B cell (primary cell): ENCODE results near the gene SYNE2. TPM values are rescaled to one million over a fixed set of nuclear protein-coding genes. Genes with fewer than 3 reads are reported as not detected.
A peak's percentile ranks its signal among the peaks of the same experiment; 100 is the strongest.

Source experiments
- ATAC-seq: fragments of 200-7000 bp; cut with Tn5 transposase; one replicate; pipeline ENCODE4 v1.10.0; 2021; ENCODE audit warnings: low read depth, mild to moderate bottlenecking, moderate number of reproducible peaks, moderate library complexity
- CTCF ChIA-PET: fragments of 350-600 bp; sonication (Branson Sonifier 250); formaldehyde crosslinking; loops from one replicate; lab custom pipeline; 2021; ENCODE audit warnings: antibody characterized with exemption, inconsistent platforms; lab: Charles Lee
- POLR2A ChIA-PET: fragments of 350-600 bp; sonication (Branson Sonifier 250); formaldehyde crosslinking; loops from one replicate; lab custom pipeline; 2021; ENCODE audit warnings: antibody characterized with exemption; lab: Charles Lee
- DNase-seq: peaks from one replicate; pipeline ENCODE4 v3.0.0; 2013
- H2AFZ ChIP-seq: 2 replicates; pipeline ENCODE4 v1.6.1; 2012; ENCODE audit warnings: mild to moderate bottlenecking, low read depth, low read length; ENCODE audit not compliant: insufficient read depth, poor library complexity, severe bottlenecking
- H3K27ac ChIP-seq, 2 donors: 1 replicate in 1 of 2; 2 replicates in 1 of 2; pipeline ENCODE4 v1.5.1; 2012 to 2013; ENCODE audit warnings: low read length in 2 of 2, mild to moderate bottlenecking in 2 of 2, moderate library complexity in 1 of 2
- H3K27me3 ChIP-seq, 4 experiments: fragments of 200-600 bp in 1 of 4; sonication (generic) in 1 of 4; replicated peaks in 1 of 4; 1 replicate in 2 of 4; 2 replicates in 2 of 4; pipeline versions ENCODE4 v1.6.1 to v1.7.0; 2013 to 2016; ENCODE audit warnings: low read length in 3 of 4, mild to moderate bottlenecking in 2 of 4, mixed read lengths in 1 of 4, moderate library complexity in 1 of 4; ENCODE audit not compliant: insufficient read depth in 4 of 4, control insufficient read depth in 3 of 4; ENCODE audit errors: control extremely low read depth in 1 of 4
- H3K36me3 ChIP-seq, 2 experiments: replicated peaks in 1 of 2; 1 replicate in 1 of 2; 2 replicates in 1 of 2; pipeline versions ENCODE4 v1.6.1 to v1.7.1; 2013; ENCODE audit warnings: low read length in 1 of 2; ENCODE audit not compliant: insufficient read depth in 2 of 2, control insufficient read depth in 1 of 2; ENCODE audit errors: control extremely low read depth in 1 of 2, extremely low read depth in 1 of 2
- H3K4me1 ChIP-seq, 2 donors: fragments of 200-600 bp in 1 of 2; sonication (generic) in 1 of 2; 1 replicate in 1 of 2; 2 replicates in 1 of 2; pipeline versions ENCODE4 v1.5.1 to v1.6.1; 2013 to 2017; ENCODE audit warnings: low read length in 2 of 2; ENCODE audit not compliant: control insufficient read depth in 2 of 2, insufficient read depth in 2 of 2
- H3K4me2 ChIP-seq: replicated peaks from 2 replicates; pipeline ENCODE3; 2012; ENCODE audit warnings: mild to moderate bottlenecking, low read depth, low read length; ENCODE audit not compliant: poor library complexity, severe bottlenecking
- H3K4me3 ChIP-seq, 5 experiments: fragments of 200-600 bp in 1 of 5; sonication (generic) in 1 of 5; 1 replicate in 3 of 5; 2 replicates in 2 of 5; pipeline versions ENCODE4 v1.5.1 to v1.7.0; 2011 to 2016; ENCODE audit warnings: low read length in 4 of 5, mild to moderate bottlenecking in 4 of 5, low read depth in 2 of 5, control low read depth in 1 of 5, moderate library complexity in 1 of 5; ENCODE audit not compliant: insufficient read depth in 1 of 5; ENCODE audit errors: control extremely low read depth in 1 of 5, extremely low read depth in 1 of 5
- H3K79me2 ChIP-seq: fragments of 200-600 bp; sonication (generic); one replicate; pipeline ENCODE4 v1.6.0; 2016; ENCODE audit warnings: low read length; ENCODE audit not compliant: control insufficient read depth, insufficient read depth
- H3K9ac ChIP-seq: fragments of 200-600 bp; sonication (generic); 2 replicates; pipeline ENCODE4 v1.6.1; 2017; ENCODE audit warnings: mild to moderate bottlenecking, low read length, moderate library complexity
- H3K9me3 ChIP-seq, 3 donors: one replicate each; pipeline versions ENCODE4 v1.6.1 to v1.7.1; 2013; ENCODE audit warnings: low read length in 2 of 3; ENCODE audit not compliant: control insufficient read depth in 2 of 3, insufficient read depth in 1 of 3; ENCODE audit errors: control extremely low read depth in 1 of 3
- H4K20me1 ChIP-seq: 2 replicates; pipeline ENCODE4 v1.6.0; 2012; ENCODE audit warnings: mild to moderate bottlenecking, low read length; ENCODE audit not compliant: insufficient read depth, control insufficient read depth, poor library complexity, severe bottlenecking
- H3K27ac Mint-ChIP-seq: one replicate; pipeline ENCODE4 v1.8.0; 2021; ENCODE audit warnings: mixed read lengths
- H3K27me3 Mint-ChIP-seq: one replicate; pipeline ENCODE4 v1.8.0; 2021; ENCODE audit warnings: mixed read lengths
- H3K4me1 Mint-ChIP-seq: one replicate; pipeline ENCODE4 v1.8.0; 2021; ENCODE audit warnings: mixed read lengths
- H3K4me3 Mint-ChIP-seq: one replicate; pipeline ENCODE4 v1.8.0; 2021; ENCODE audit warnings: mixed read lengths
- H3K9me3 Mint-ChIP-seq: one replicate; pipeline ENCODE4 v1.8.0; 2022; ENCODE audit warnings: mixed read lengths; ENCODE audit not compliant: insufficient read depth
- EZH2 ChIP-seq: IDR thresholded peaks from 2 replicates; pipeline ENCODE4 v1.6.1; 2012; ENCODE audit warnings: borderline replicate concordance, low read depth, mild to moderate bottlenecking, moderate library complexity, low read length; ENCODE audit not compliant: insufficient read depth, poor library complexity, severe bottlenecking
- WGBS: methylation state at CpG from one replicate; pipeline ENCODE4 v1.1.5; 2013; ENCODE audit warnings: missing lambda C conversion rate; ENCODE audit not compliant: insufficient coverage; 5-methylcytosine and 5-hydroxymethylcytosine counted together
- intact Hi-C: fragments of 100-400 bp; cut with micrococcal nuclease; formaldehyde crosslinking; loops from one replicate; pipeline ENCODE4 v1.10.0; 2022
- polyA plus RNA-seq: library from polyadenylated mRNA; depleted of rRNA; stranded (reverse); fragments of >200 nt; gene quantifications from 2 replicates; pipeline ENCODE4 v1.2.3, GENCODE V29; 2012
- total RNA-seq, 2 donors: library from RNA; stranded (reverse); fragments of 120-200 nt in 1 of 2; gene quantifications; 1 replicate in 1 of 2; 2 replicates in 1 of 2; pipeline versions ENCODE4 v1.2.3 to v1.2.4, GENCODE V29; 2013 to 2022
- TF ChIP-seq, protein P1 (sequence below): fragments of 200-600 bp; IDR thresholded peaks from one replicate; pipeline ENCODE4 v1.8.0; 2022; ENCODE audit warnings: antibody characterized with exemption, mild to moderate bottlenecking

The SYNE2 gene
- total and polyA plus RNA-seq, 2 donors (not counting 1 experiment from before 2014, with no cell fraction given), result 39.5 to 105 TPM

DNA sequence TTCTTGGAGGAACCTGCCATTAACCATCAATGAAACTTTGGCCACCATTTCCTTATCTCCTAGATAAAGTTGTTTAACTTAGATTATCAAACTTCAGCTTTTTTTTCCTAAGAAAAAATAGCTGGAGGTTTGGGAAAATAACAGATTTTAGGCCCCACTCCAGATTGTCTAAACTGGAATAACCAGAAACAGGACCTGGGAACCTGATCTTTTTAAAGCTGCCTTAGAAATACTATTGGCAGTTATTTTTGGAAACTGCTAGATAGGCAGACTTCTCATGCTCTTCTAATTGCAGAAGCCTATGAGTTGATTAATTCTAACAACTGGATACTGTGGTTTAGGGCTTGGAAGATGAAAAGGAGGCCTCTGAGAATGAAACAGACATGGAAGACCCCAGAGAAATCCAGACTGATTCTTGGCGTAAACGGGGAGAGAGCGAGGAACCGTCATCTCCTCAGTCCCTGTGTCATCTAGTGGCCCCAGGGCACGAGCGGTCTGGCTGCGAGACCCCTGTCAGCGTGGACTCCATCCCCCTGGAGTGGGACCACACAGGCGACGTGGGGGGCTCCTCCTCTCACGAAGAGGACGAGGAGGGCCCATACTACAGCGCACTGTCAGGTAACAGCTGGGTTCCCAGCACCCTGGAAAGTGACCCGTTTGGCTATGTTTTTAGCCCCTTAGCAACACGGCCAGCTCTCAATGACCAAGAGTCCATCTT is 361.2 kb downstream of the SYNE2 start:
- H3K9me3 Mint-ChIP-seq, result no peaks in the 10 kb centered on the region
- peaks cover 48% of the 10 kb centered on the region for H3K4me1 Mint-ChIP-seq
- ChIA-PET CTCF (interaction anchor here (1.3 to 3.3 kb wide), 2 partner anchors 54 to 80 kb away, joined by 3 to 20 read pairs; partner anchors contain the start of gene ESR2), POLR2A (no interaction called here)
- WGBS, result over 99% methylated on average over 15 of the region's 15 CpGs
- DNase-seq, result no peak
- no peaks in the 10 kb centered on the region for H3K27me3 ChIP-seq
- no peaks in the 10 kb centered on the region for H3K27me3 Mint-ChIP-seq
- no peak overlapping the region for H3K9ac ChIP-seq
- H3K36me3 ChIP-seq, result peaks cover 13 to 65% of the 10 kb centered on the region in 2 experiments
- TF ChIP-seq, protein P1, sequence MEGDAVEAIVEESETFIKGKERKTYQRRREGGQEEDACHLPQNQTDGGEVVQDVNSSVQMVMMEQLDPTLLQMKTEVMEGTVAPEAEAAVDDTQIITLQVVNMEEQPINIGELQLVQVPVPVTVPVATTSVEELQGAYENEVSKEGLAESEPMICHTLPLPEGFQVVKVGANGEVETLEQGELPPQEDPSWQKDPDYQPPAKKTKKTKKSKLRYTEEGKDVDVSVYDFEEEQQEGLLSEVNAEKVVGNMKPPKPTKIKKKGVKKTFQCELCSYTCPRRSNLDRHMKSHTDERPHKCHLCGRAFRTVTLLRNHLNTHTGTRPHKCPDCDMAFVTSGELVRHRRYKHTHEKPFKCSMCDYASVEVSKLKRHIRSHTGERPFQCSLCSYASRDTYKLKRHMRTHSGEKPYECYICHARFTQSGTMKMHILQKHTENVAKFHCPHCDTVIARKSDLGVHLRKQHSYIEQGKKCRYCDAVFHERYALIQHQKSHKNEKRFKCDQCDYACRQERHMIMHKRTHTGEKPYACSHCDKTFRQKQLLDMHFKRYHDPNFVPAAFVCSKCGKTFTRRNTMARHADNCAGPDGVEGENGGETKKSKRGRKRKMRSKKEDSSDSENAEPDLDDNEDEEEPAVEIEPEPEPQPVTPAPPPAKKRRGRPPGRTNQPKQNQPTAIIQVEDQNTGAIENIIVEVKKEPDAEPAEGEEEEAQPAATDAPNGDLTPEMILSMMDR, result no peak
- no peak for TF ChIP-seq EZH2
- no peaks in the 10 kb centered on the region for H4K20me1 ChIP-seq
- H3K9me3 ChIP-seq, result no peaks in the 10 kb centered on the region
- H3K4me2 ChIP-seq, result no peak overlapping the region
- no peak overlapping the region for H3K27ac ChIP-seq
- H2AFZ ChIP-seq, result no peak overlapping the region
- H3K27ac Mint-ChIP-seq, result peak overlapping the region; percentile 3
- ATAC-seq, result no peak
- no peaks in the 10 kb centered on the region for H3K79me2 ChIP-seq
- no peak overlapping the region for H3K4me3 Mint-ChIP-seq
- H3K4me3 ChIP-seq, result no peak overlapping the region
- intact Hi-C loops, result no loop called here
- H3K4me1 ChIP-seq, result peaks cover 47 to 49% of the 10 kb centered on the region in 2 donors

DNA sequence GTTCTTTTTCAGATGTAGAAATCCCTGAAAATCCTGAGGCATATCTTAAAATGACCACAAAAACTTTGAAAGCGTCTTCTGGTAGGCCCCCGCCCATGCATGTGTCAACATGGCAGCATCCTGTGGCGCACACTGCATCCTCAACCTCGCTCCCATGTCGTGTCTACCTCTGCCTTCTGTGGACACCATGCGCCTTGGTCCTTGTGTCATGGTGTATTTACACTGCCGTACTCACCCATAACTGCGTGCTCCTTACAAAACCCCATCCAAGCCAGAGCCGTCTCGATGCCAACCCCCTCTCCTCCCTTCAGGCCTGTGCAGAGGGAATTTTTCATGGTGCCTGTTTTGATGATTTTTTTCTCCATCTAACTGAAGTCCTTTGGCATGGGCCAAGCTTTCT is 362.5 kb downstream of the SYNE2 start:
- no peak for ATAC-seq
- H3K36me3 ChIP-seq, result peaks cover 12 to 66% of the 10 kb centered on the region in 2 experiments
- no peak for TF ChIP-seq EZH2
- TF ChIP-seq, protein P1, result no peak
- no peaks in the 10 kb centered on the region for H3K79me2 ChIP-seq
- intact Hi-C loops, result no loop called here
- H3K27me3 Mint-ChIP-seq, result no peaks in the 10 kb centered on the region
- H3K4me1 Mint-ChIP-seq, result peaks cover 46% of the 10 kb centered on the region
- 98% methylated on average over 6 of the region's 10 CpGs for WGBS
- POLR2A ChIA-PET, result interaction anchor here (0.7 to 1.1 kb wide), 2 partner anchors 8 to 9 kb away, joined by 3 to 6 read pairs; no protein-coding TSS in a partner anchor
- H3K9me3 Mint-ChIP-seq, result no peaks in the 10 kb centered on the region
- H3K4me2 ChIP-seq, result no peak overlapping the region
- H3K4me1 ChIP-seq, result peaks cover 47 to 48% of the 10 kb centered on the region in 2 donors
- no peak overlapping the region for H3K27ac ChIP-seq
- DNase-seq, result no peak
- CTCF ChIA-PET, result interaction anchor here (1.3 to 3.4 kb wide), 3 partner anchors 20 to 79 kb away, joined by 3 to 20 read pairs (median 13); partner anchors contain the start of gene ESR2
- H4K20me1 ChIP-seq, result no peaks in the 10 kb centered on the region
- no peaks in the 10 kb centered on the region for H3K9me3 ChIP-seq
- H3K4me3 Mint-ChIP-seq, result no peak overlapping the region
- peak overlapping the region; percentile 41 for H3K27ac Mint-ChIP-seq
- H3K27me3 ChIP-seq, result no peaks in the 10 kb centered on the region
- no peak overlapping the region for H3K4me3 ChIP-seq
- no peak overlapping the region for H3K9ac ChIP-seq
- no peak overlapping the region for H2AFZ ChIP-seq
